ENCODE measurements around the gene SSTR5.

The SSTR5 gene

GRCh38 chr16:1056196-1056595 is 16.4 kb upstream of the SSTR5 start:
- DNase-seq: no peak

GRCh38 chr16:1057252-1057932 is 15.2 kb upstream of the SSTR5 start:
- no peak for DNase-seq

GRCh38 chr16:1058216-1058615 is 14.3 kb upstream of the SSTR5 start:
- no peak for DNase-seq

- DNase-seq: no peak
Observed at GRCh38 chr16:1059310-1059709, 13.2 kb upstream of the SSTR5 start.

- DNase-seq: no peak
Observed at GRCh38 chr16:1060416-1061340, 11.9 kb upstream of the SSTR5 start.

GRCh38 chr16:1061769-1062505 is 10.6 kb upstream of the SSTR5 start:
- no peak for DNase-seq

- no peak for DNase-seq
Observed at GRCh38 chr16:1062895-1063294, 9.7 kb upstream of the SSTR5 start.

- no peak for DNase-seq
Observed at GRCh38 chr16:1063728-1064127, 8.8 kb upstream of the SSTR5 start.

- no peak for DNase-seq
Observed at GRCh38 chr16:1065469-1066128, 6.9 kb upstream of the SSTR5 start.

GRCh38 chr16:1066584-1067172 is 5.9 kb upstream of the SSTR5 start:
- DNase-seq: no peak

GRCh38 chr16:1067629-1068028 is 4.9 kb upstream of the SSTR5 start:
- DNase-seq: no peak

GRCh38 chr16:1068451-1068850 is 4.1 kb upstream of the SSTR5 start:
- DNase-seq: no peak

GRCh38 chr16:1069154-1069553 is 3.4 kb upstream of the SSTR5 start:
- no peak for DNase-seq

GRCh38 chr16:1070084-1070863 is 2.3 kb upstream of the SSTR5 start:
- DNase-seq: no peak

- no peak for DNase-seq
Observed at GRCh38 chr16:1070864-1071408, 1.6 kb upstream of the SSTR5 start.

GRCh38 chr16:1071561-1072225 is 854 bp upstream of the SSTR5 start:
- DNase-seq: no peak

GRCh38 chr16:1073262-1073558 is 663 bp downstream of the SSTR5 start:
- DNase-seq: no peak

GRCh38 chr16:1073566-1074378 is 1.2 kb downstream of the SSTR5 start:
- no peak for DNase-seq

GRCh38 chr16:1074379-1074649 is 1.8 kb downstream of the SSTR5 start:
- DNase-seq: no peak

- DNase-seq: no peak
Observed at GRCh38 chr16:1075546-1075945, 3.0 kb downstream of the SSTR5 start.
